Activated CD8-positive, alpha-beta T cell treated with anti-CD3 and anti-CD28 coated beads for 36 hours (primary cell): ENCODE measurements around the gene PLBD2. TPM values are rescaled to one million over a fixed set of nuclear protein-coding genes. Genes with fewer than 3 reads are reported as not detected.
A peak's percentile ranks its signal among the peaks of the same experiment; 100 is the strongest.
"Not testable (repeated sequence)": the region's sequence is repeated elsewhere in the genome, so short reads cannot be mapped to it uniquely, and the experiment has no call there.

Source experiments
- ATAC-seq: fragments of 200-7000 bp; cut with Tn5 transposase; one replicate; pipeline ENCODE4 v1.10.0; 2021; ENCODE audit warnings: mild to moderate bottlenecking, moderate library complexity
- CTCF ChIA-PET: fragments of 350-600 bp; sonication (Branson Sonifier 250); formaldehyde crosslinking; loops from one replicate; lab custom pipeline; 2021; ENCODE audit warnings: antibody characterized with exemption; lab: Charles Lee
- POLR2A ChIA-PET: fragments of 350-600 bp; sonication (Branson Sonifier 250); formaldehyde crosslinking; loops from one replicate; lab custom pipeline; 2021; ENCODE audit warnings: antibody characterized with exemption; lab: Charles Lee
- DNase-seq: peaks from one replicate; pipeline ENCODE4 v3.0.0-alpha.2; 2020
- H3K27ac Mint-ChIP-seq: one replicate; pipeline ENCODE4 v1.8.0; 2021; ENCODE audit warnings: mild to moderate bottlenecking, mixed read lengths
- H3K27me3 Mint-ChIP-seq: one replicate; pipeline ENCODE4 v1.8.0; 2021; ENCODE audit warnings: mixed read lengths
- H3K36me3 Mint-ChIP-seq: one replicate; pipeline ENCODE4 v1.8.0; 2021; ENCODE audit warnings: low read depth, mixed read lengths
- H3K4me1 Mint-ChIP-seq: one replicate; pipeline ENCODE4 v1.8.0; 2021; ENCODE audit warnings: low read depth, mixed read lengths
- H3K4me3 Mint-ChIP-seq: one replicate; pipeline ENCODE4 v1.8.0; 2021; ENCODE audit warnings: mild to moderate bottlenecking, moderate library complexity, mixed read lengths
- H3K9me3 Mint-ChIP-seq: one replicate; pipeline ENCODE4 v1.8.0; 2021; ENCODE audit warnings: mixed read lengths
- intact Hi-C: fragments of 100-400 bp; cut with micrococcal nuclease; formaldehyde crosslinking; loops from one replicate; pipeline ENCODE4 v1.10.0; 2022
- total RNA-seq, 2 experiments: library from RNA; stranded (reverse); gene quantifications; one replicate each; pipeline ENCODE4 v1.2.3, GENCODE V29; 2021
- TF ChIP-seq, protein P1 (sequence below): fragments of 200-600 bp; IDR thresholded peaks from one replicate; pipeline ENCODE4 v1.8.0; 2022; ENCODE audit warnings: antibody characterized with exemption, mild to moderate bottlenecking

Gene PLBD2
- total RNA-seq, 2 experiments from 2014 or later = 13.5 to 13.9 TPM

DNA sequence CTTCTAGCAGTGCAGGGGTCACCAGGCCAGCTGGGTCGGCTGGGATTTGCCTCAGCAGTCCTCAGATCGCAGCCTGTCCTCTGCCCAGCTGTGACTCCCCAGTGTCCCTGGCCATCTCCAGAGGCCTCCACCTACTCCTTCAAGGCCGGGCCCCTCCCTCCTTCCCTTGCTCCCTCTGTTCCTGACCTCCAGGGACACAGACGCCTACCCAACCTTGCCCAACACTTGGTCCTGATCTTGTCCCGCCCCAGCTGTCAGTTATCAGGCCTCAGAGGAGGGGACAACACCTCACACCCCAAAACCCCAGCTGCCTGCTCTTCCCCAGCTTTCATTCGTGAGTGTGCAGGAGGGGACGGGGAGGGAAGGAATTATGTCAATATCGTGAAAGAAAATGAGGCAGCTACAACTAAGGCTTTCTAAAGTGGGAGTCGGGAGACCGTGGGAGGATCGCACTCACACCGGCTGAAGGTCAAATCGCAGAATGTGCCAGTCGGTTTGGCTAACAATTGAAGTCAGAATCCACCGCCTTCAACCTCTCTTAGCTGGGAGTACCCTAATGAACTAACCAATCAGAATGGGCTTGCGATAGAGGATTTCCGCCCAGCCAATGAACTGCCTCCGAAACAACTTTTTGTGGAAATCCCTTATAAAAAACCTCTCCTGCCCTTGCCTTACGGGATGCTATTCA, 9.4 kb upstream of the PLBD2 start:
- Mint-ChIP-seq H3K4me1 (no peaks in the 10 kb centered on the region), H3K9me3 (no peaks in the 10 kb centered on the region), H3K27me3 (peaks cover 1% of the 10 kb centered on the region), H3K36me3 (no peaks in the 10 kb centered on the region), H3K27ac (no peak overlapping the region), H3K4me3 (no peak overlapping the region)
- DNase-seq = no peak
- ATAC-seq = no peak
- POLR2A ChIA-PET = no interaction called here
- TF ChIP-seq, protein P1, sequence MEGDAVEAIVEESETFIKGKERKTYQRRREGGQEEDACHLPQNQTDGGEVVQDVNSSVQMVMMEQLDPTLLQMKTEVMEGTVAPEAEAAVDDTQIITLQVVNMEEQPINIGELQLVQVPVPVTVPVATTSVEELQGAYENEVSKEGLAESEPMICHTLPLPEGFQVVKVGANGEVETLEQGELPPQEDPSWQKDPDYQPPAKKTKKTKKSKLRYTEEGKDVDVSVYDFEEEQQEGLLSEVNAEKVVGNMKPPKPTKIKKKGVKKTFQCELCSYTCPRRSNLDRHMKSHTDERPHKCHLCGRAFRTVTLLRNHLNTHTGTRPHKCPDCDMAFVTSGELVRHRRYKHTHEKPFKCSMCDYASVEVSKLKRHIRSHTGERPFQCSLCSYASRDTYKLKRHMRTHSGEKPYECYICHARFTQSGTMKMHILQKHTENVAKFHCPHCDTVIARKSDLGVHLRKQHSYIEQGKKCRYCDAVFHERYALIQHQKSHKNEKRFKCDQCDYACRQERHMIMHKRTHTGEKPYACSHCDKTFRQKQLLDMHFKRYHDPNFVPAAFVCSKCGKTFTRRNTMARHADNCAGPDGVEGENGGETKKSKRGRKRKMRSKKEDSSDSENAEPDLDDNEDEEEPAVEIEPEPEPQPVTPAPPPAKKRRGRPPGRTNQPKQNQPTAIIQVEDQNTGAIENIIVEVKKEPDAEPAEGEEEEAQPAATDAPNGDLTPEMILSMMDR = no peak
- intact Hi-C loops = no loop called here
- CTCF ChIA-PET = no interaction called here

DNA sequence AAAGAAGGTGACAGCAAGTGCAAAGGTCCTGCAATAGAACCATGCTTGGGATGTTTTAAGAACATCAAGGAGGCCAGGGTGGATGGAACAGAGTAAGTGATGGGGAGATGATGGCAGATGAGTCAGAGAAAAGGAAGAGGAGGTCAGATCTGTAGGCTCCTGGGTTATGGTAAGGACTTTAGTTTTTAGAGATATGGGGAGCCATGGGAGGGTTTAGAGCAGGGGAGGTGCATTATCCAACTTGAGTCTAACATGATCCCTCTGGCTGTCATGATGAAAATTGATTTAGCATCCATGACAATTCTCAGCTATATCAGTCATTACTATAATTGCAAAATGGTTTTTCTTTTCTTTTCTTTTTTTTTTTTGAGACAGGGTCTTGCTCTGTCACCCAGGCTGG, 7.3 kb upstream of the PLBD2 start:
- ChIA-PET CTCF (no interaction called here), POLR2A (interaction anchor here (0.6 kb wide), 1 partner anchor 73 kb away, joined by 3 read pairs; no protein-coding TSS in a partner anchor)
- Mint-ChIP-seq H3K4me3 (no peak overlapping the region), H3K9me3 (no peaks in the 10 kb centered on the region), H3K27ac (no peak overlapping the region), H3K27me3 (peaks cover 1% of the 10 kb centered on the region), H3K36me3 (no peaks in the 10 kb centered on the region), H3K4me1 (no peaks in the 10 kb centered on the region)
- ATAC-seq (no peak), DNase-seq (no peak)
- TF ChIP-seq, protein P1 = no peak
- intact Hi-C loops = no loop called here

DNA sequence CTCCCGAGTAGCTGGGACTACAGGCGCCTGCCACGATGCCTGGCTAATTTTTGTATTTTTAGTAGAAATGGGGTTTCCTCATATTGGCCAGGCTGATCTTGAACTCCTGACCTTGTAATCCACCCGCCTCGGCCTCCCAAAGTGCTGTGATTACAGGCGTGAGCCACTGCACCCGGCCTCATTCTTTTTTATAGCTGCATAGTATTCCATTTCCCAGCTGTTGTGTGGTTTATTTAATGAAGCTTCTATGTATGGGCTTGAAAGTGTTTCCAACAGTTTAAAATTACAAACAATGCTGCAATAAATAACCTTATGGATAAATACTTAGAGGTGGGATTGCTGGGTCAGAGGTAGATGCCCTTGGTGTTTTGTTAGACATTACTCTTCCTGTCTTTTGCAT, 4.2 kb upstream of the PLBD2 start:
- H3K4me3 Mint-ChIP-seq, H3K36me3 Mint-ChIP-seq, H3K27ac Mint-ChIP-seq, H3K27me3 Mint-ChIP-seq, DNase-seq, POLR2A ChIA-PET, H3K9me3 Mint-ChIP-seq, intact Hi-C loops, H3K4me1 Mint-ChIP-seq, ATAC-seq: not testable (repeated sequence)
- CTCF ChIA-PET = interaction anchor here (1.4 kb wide), 1 partner anchor 70 kb away, joined by 3 read pairs; no protein-coding TSS in a partner anchor

DNA sequence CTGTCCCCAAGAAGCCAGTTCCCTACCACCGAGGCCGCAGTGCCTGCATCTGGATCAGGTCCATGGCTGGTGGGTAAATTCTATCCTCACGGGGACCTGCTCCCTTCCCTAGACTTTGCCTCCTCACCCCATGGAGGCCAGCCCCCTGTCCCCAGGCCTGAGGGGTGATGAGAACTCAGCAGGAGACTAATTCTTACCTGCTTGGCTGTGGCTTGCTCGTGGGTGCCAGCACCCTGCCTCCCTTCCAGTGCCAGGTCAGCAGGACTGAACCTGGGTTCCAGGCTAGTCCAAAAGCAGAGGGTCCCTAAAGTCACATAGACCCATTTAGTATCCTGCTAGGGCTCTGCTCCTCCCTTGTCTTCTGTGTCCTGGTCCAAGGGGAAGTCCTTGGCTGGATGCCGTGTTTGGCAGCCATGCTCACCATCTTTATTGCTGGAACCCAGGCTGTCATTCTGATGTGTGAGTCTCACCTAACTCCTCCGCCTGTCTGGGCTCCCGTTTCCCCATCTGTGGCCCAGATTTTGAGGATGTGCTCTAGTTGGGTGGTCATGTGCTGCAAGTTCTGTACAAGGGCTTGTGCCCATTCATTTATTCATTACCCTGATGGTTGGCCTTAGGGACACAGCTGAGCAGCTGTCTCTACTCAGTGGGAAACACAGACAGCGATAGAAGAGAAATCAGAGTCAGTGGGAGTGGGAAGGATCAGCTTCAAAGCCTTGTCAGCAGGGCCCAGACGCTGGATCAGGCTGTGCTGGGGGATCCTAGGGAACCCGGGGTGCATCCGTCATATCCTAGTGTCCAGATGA, 949 bp downstream of the PLBD2 start:
- ATAC-seq (no peak), DNase-seq (no peak)
- CTCF ChIA-PET = no interaction called here
- intact Hi-C loops = no loop called here
- TF ChIP-seq, protein P1 = no peak
- POLR2A ChIA-PET = interaction anchor here (1.2 kb wide), 1 partner anchor 25 kb away, joined by 3 read pairs; no protein-coding TSS in a partner anchor
- H3K27ac Mint-ChIP-seq = peak overlapping the region; percentile 2
- no peaks in the 10 kb centered on the region for H3K9me3 Mint-ChIP-seq
- peak overlapping the region; percentile 81 for H3K4me3 Mint-ChIP-seq
- H3K27me3 Mint-ChIP-seq = no peaks in the 10 kb centered on the region
- peaks cover 3% of the 10 kb centered on the region for H3K36me3 Mint-ChIP-seq
- H3K4me1 Mint-ChIP-seq = peaks cover 17% of the 10 kb centered on the region

DNA sequence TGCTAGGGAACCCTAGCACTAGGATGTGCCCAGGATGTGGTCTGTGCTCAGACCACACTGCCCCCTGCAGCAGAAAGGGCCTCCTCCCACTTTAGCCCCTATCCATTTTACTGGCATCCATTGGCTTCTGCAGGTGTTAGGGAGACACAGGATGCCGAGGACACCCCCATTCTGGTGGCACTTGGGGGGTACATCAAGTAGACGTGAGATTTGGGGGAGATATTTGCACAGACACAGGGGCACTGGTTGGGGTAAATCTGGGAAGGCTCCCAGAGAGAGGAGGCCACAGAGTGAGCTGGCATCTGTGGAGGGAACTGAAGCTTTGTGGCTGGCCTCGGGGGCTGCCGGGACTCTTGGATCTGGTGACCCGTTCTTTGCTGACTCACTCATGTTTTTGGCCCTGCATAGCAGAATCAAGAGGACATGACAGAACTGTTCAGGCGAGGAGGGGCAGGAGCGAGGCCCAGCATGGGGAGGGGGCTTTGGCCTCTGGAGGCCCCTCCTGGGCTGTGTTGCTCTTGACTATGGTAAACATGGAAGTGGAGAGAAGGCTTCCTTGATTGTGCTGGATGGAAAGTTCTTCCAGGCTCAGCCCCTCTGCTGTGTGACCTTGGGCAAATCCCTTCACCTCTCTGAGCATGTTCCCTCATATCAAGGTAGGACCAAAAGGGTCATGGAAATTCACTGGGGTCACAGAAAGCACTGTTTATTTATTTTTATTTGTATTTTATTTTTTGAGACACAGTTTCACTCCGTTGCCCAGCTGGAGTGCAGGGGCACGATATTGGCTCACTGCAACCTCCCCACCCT, 1.8 kb downstream of the PLBD2 start:
- CTCF ChIA-PET = no interaction called here

More for the DNA sequence above, 1.8 kb downstream of the PLBD2 start:
- DNase-seq = peak; percentile 22
- TF ChIP-seq, protein P1 = no peak
- no peak overlapping the region for H3K27ac Mint-ChIP-seq
- POLR2A ChIA-PET = interaction anchor here (0.9 kb wide), 1 partner anchor 123 kb away, joined by 3 read pairs; no protein-coding TSS in a partner anchor
- H3K36me3 Mint-ChIP-seq = peaks cover 5% of the 10 kb centered on the region
- H3K4me3 Mint-ChIP-seq = peak overlapping the region; percentile 81
- intact Hi-C loops = no loop called here
- no peaks in the 10 kb centered on the region for H3K27me3 Mint-ChIP-seq
- H3K4me1 Mint-ChIP-seq = peaks cover 17% of the 10 kb centered on the region
- ATAC-seq = no peak
- no peaks in the 10 kb centered on the region for H3K9me3 Mint-ChIP-seq
